ENCODE data around the gene CDC42EP2. TPM values are rescaled to one million over a fixed set of nuclear protein-coding genes. Genes with fewer than 3 reads are reported as not detected.

The CDC42EP2 gene, protein sequence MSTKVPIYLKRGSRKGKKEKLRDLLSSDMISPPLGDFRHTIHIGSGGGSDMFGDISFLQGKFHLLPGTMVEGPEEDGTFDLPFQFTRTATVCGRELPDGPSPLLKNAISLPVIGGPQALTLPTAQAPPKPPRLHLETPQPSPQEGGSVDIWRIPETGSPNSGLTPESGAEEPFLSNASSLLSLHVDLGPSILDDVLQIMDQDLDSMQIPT
- total RNA-seq, result 10 to 100 TPM in 1 of 2 donors, 1 to 10 TPM in 1; 9.2 to 28.9 TPM
- 10 to 100 TPM; 23.4 to 35.0 TPM for polyA plus RNA-seq
- long read RNA-seq, donor 1, transcript CDC42EP2-201 (2 exons, 2,023 nt), result major isoform, 9 of 9 reads
- long read RNA-seq, donor 1, partial matches to known transcripts, result 0 of 9 reads
- long read RNA-seq, donor 1, other reads (novel, unspliced or antisense), result 0 of 9 reads
- long read RNA-seq, donor 2, result 0 reads
- long read RNA-seq, donor 3, partial matches to known transcripts, result 0 of 4 reads
- long read RNA-seq, donor 3, other reads (novel, unspliced or antisense), result 0 of 4 reads
- long read RNA-seq, donor 4, partial matches to known transcripts, result 0 of 3 reads
- long read RNA-seq, donor 4, other reads (novel, unspliced or antisense), result 0 of 3 reads
- long read RNA-seq, donor 5, transcript CDC42EP2-201 (2 exons, 2,023 nt), result major isoform, 8 of 9 reads
- long read RNA-seq, donor 5, partial matches to known transcripts, result 0 of 9 reads
- long read RNA-seq, donor 5, other reads (novel, unspliced or antisense), result 0 of 9 reads

DNA sequence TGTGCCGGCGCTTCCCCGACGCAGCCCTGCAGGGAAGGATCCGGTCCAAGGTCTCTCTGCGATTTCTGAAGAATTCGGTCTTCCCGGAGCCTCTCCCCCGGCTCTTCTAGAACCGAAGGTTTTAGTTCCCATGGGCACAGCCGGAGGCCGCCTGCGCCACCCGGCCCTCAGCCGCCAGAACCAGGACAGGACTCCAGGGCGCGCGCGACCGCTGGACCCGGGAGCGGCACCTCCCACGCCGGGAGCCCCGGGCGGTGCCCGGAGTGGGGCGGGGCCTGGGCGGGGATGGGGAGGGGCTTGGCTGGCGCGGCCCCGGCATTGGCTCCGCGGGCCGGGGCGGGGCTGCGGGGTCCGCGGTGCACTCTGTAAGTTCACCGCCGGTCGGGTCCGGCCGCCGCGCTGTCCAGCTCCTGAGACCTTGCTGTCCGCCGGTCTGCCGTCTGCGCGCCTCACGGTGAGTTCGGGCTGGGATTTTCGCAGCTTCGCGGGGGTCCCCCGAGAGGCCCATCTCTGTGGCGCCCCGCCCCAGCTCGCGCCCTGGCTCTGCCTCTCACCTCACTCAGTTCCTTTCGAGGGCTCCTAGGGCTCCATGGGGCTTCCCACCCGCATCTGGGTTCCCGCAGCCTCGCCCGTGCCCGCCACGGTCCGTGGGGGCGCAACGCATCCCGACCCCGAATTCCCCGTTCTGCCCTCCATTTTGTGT lies at the start of gene CDC42EP2:
TSS of gene CDC42EP2 (plus strand) at position 366 of the 703 bp plus-strand sequence. CDS start 6,033 bp downstream, outside the sequence.
- DNase-seq (peak; percentile 86 to 90 (median 90)), ATAC-seq (ENCODE audit: insufficient read depth, low FRiP score) (peak; percentile 93)
- TF ChIP-seq, protein P1, sequence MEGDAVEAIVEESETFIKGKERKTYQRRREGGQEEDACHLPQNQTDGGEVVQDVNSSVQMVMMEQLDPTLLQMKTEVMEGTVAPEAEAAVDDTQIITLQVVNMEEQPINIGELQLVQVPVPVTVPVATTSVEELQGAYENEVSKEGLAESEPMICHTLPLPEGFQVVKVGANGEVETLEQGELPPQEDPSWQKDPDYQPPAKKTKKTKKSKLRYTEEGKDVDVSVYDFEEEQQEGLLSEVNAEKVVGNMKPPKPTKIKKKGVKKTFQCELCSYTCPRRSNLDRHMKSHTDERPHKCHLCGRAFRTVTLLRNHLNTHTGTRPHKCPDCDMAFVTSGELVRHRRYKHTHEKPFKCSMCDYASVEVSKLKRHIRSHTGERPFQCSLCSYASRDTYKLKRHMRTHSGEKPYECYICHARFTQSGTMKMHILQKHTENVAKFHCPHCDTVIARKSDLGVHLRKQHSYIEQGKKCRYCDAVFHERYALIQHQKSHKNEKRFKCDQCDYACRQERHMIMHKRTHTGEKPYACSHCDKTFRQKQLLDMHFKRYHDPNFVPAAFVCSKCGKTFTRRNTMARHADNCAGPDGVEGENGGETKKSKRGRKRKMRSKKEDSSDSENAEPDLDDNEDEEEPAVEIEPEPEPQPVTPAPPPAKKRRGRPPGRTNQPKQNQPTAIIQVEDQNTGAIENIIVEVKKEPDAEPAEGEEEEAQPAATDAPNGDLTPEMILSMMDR (IDR thresholded peaks at IDR 0.05; ENCODE audit: control extremely low read depth, extremely low read depth), result no peak
- 0% methylated on average over 51 to 74 of the region's 74 CpGs for WGBS, 2 donors
- peaks cover 0 to 48% (median 20%) of the 10 kb centered on the region in 5 donors for H3K4me1 ChIP-seq (ENCODE audit: control insufficient read depth in 5 of 5, insufficient read depth in 5 of 5, low read length in 5 of 5)
- peak within 1 kb of the TSS; percentile 83 for H3K4me3 ChIP-seq
- no peaks in the 10 kb centered on the region for H3K9me3 ChIP-seq (ENCODE audit: control insufficient read depth in 4 of 4, insufficient read depth in 3 of 4, low read length in 3 of 4)
- peaks cover 0 to 3% (median 0%) of the 10 kb centered on the region in 3 donors for H3K27me3 ChIP-seq (ENCODE audit: control insufficient read depth in 3 of 3, insufficient read depth in 3 of 3, low read length in 2 of 3)
- H3K9ac ChIP-seq (ENCODE audit: insufficient read depth in 1 of 2, low read length in 2 of 2), result peak within 1 kb of the TSS in 1 of 2 donors; percentile 62
- no peaks in the 10 kb centered on the region for H3K36me3 ChIP-seq (ENCODE audit: control insufficient read depth in 4 of 4, insufficient read depth in 4 of 4, low read length in 4 of 4)
- H3K27ac ChIP-seq (ENCODE audit: low read depth in 1 of 2, low read length in 1 of 2), result peak within 1 kb of the TSS; percentile 82 to 92

DNA sequence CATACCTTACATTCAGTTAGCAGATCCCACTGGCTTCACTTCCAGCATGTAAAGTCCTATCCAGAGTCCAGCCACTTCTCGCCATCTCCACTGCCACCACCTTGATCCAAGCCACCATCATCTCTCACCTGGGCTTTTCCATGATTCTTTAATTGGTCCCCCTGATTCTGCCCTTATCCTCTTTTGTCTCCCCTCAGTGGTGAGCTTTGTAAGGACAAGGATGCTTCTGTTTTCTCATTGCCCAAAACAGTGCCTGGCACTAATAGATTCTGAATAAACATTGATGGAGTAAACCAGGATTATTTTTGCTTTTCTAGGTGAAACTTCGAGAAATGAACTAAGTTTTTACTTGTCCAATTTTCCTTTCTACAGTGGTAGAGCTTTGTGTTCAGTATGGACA lies 48.5 kb upstream of the CDC42EP2 start:
- Histone ChIP-seq H3K9ac (ENCODE audit: insufficient read depth in 1 of 2, low read length in 2 of 2) (peak overlapping the region in 1 of 2 donors; percentile 43), H3K27me3 (ENCODE audit: control insufficient read depth in 3 of 3, insufficient read depth in 3 of 3, low read length in 2 of 3) (no peaks in the 10 kb centered on the region), H3K4me3 (no peak overlapping the region), H3K9me3 (ENCODE audit: control insufficient read depth in 4 of 4, insufficient read depth in 3 of 4, low read length in 3 of 4) (no peaks in the 10 kb centered on the region), H3K27ac (ENCODE audit: low read depth in 1 of 2, low read length in 1 of 2) (no peak overlapping the region), H3K4me1 (ENCODE audit: control insufficient read depth in 5 of 5, insufficient read depth in 5 of 5, low read length in 5 of 5) (peaks cover 0 to 12% (median 7%) of the 10 kb centered on the region in 5 donors), H3K36me3 (ENCODE audit: control insufficient read depth in 4 of 4, insufficient read depth in 4 of 4, low read length in 4 of 4) (peaks cover 0 to 19% (median 3%) of the 10 kb centered on the region in 4 donors)
- DNase-seq (no peak), ATAC-seq (ENCODE audit: insufficient read depth, low FRiP score) (no peak)
- WGBS, 2 donors, result 93 to 94% methylated on average over 2 of the region's 2 CpGs
- TF ChIP-seq, protein P1 (IDR thresholded peaks at IDR 0.05; ENCODE audit: control extremely low read depth, extremely low read depth), result no peak

DNA sequence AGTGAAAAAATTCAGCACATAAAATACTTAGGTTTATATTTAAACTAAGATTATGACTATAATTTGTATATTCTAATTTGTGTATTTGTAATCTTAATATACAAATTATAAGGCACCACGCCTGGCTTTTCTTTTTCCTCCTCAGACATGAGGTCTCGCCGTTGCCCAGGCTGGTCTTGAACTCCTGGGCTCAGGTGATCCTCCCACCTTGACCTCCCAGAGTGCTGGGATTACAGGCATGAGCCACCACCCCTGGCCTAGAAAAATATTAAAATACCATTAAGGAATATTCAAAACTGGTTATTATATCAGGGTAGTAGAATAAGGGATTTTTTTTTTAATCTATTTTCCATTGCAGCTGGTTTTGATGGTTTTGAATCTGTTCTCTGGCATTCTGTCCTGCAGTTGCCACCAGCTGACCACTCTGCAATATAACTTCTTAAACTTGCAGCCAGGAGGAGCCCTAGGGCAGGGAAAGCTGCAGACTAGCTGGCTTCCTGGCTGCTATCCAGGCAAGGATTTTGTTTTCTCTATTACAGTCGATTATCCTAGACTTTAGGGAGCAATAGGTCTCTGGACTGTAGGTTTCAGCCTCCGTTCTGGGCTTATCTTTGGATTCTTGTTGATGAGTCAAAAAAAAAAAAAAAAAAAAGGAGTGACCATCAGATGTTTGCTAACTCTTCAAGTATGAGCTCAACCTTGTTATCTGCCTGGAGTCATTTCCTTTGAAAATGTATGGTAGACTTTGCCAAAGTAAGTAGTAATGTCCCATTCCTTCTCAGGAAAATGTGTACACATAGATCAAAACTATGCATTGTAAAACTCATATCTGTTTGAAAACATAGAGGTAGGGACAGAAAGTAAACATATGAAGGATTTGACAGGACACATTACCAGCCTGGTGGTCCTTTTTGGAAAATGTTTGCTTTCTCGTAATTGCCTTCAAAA lies 39.7 kb upstream of the CDC42EP2 start:
- peak; percentile 86 for ATAC-seq (ENCODE audit: insufficient read depth, low FRiP score)
- DNase-seq, result peak; percentile 84 to 93 (median 92)
- Histone ChIP-seq H3K9me3 (ENCODE audit: control insufficient read depth in 4 of 4, insufficient read depth in 3 of 4, low read length in 3 of 4) (no peaks in the 10 kb centered on the region), H3K27me3 (ENCODE audit: control insufficient read depth in 3 of 3, insufficient read depth in 3 of 3, low read length in 2 of 3) (no peaks in the 10 kb centered on the region), H3K9ac (ENCODE audit: insufficient read depth in 1 of 2, low read length in 2 of 2) (peak overlapping the region in 1 of 2 donors; percentile 60), H3K27ac (ENCODE audit: low read depth in 1 of 2, low read length in 1 of 2) (peak overlapping the region; percentile 35 to 53), H3K4me1 (ENCODE audit: control insufficient read depth in 5 of 5, insufficient read depth in 5 of 5, low read length in 5 of 5) (peaks cover 0 to 11% (median 4%) of the 10 kb centered on the region in 5 donors), H3K4me3 (no peak overlapping the region), H3K36me3 (ENCODE audit: control insufficient read depth in 4 of 4, insufficient read depth in 4 of 4, low read length in 4 of 4) (peaks cover 0 to 16% (median 5%) of the 10 kb centered on the region in 4 donors)
- TF ChIP-seq, protein P1 (IDR thresholded peaks at IDR 0.05; ENCODE audit: control extremely low read depth, extremely low read depth), result peak; percentile 88
- 43 to 60% methylated on average over 6 of the region's 6 CpGs for WGBS, 2 donors

Data from lung (tissue), 16 donors.